GM12878 (cell line): ENCODE results near the gene ATRN. TPM values are rescaled to one million over a fixed set of nuclear protein-coding genes. Genes with fewer than 3 reads are reported as not detected.

Experiments
- ATAC-seq: fragments of 200-7000 bp; cut with Tn5 transposase; 3 replicates; pipeline ENCODE4 v1.9.1; 2020; ENCODE audit warnings: mild to moderate bottlenecking, moderate library complexity
- BruUV-seq: library from RNA; stranded (reverse); fragments of 400-500 nt; replicated peaks from 2 replicates; lab custom pipeline; 2021; lab: Mats Ljungman, UMichigan
- CTCF ChIA-PET: fragments of 300-600 bp; sonication (Branson Sonifier 250); formaldehyde crosslinking; extraction: SDS; loops from one replicate; lab custom pipeline; 2021; ENCODE audit warnings: inconsistent platforms; lab: Yijun Ruan, JAX
- POLR2A ChIA-PET: fragments of 350-600 bp; formaldehyde crosslinking; extraction: SDS; loops from one replicate; lab custom pipeline; 2021; ENCODE audit warnings: inconsistent platforms; lab: Charles Lee
- RAD21 ChIA-PET: fragments of 300-600 bp; sonication (Branson Sonifier 250); formaldehyde crosslinking; loops from one replicate; lab custom pipeline; 2023; ENCODE audit warnings: antibody characterized with exemption; ENCODE audit not compliant: unreplicated experiment; lab: Charles Lee
- SMC1A ChIA-PET: fragments of 300-600 bp; sonication (Branson Sonifier 250); formaldehyde crosslinking; loops from one replicate; lab custom pipeline; 2023; ENCODE audit not compliant: unreplicated experiment, uncharacterized antibody; lab: Charles Lee
- DNase-seq: peaks from one replicate; pipeline ENCODE4 v3.0.0-alpha.2; 2011; ENCODE audit warnings: low read depth, low spot score
- FAIRE-seq: peaks from 3 replicates; lab custom pipeline; 2011; peaks lifted over from hg19 to GRCh38; lab: Jason Lieb, UNC
- H2AFZ ChIP-seq: 2 replicates; pipeline ENCODE4 v1.6.0; 2011; ENCODE audit warnings: low read depth, low read length, control low read depth; ENCODE audit not compliant: control insufficient read depth
- H3K27ac ChIP-seq: 2 replicates; pipeline ENCODE4 v1.5.1; 2011; ENCODE audit warnings: control low read depth; ENCODE audit not compliant: control insufficient read depth, insufficient read depth
- H3K27me3 ChIP-seq, 2 experiments: replicated peaks in 1 of 2; 2 replicates each; pipeline versions ENCODE4 v1.6.0 to v1.6.1; 2011; ENCODE audit warnings: low read length in 1 of 2; ENCODE audit not compliant: control insufficient read depth in 2 of 2, insufficient read depth in 2 of 2
- H3K36me3 ChIP-seq, 2 experiments: 2 replicates each; pipeline ENCODE4 v1.5.1; 2011; ENCODE audit warnings: low read length in 1 of 2; ENCODE audit not compliant: control insufficient read depth in 2 of 2, insufficient read depth in 2 of 2
- H3K4me1 ChIP-seq: 2 replicates; pipeline ENCODE4 v1.6.1; 2011; ENCODE audit warnings: mild to moderate bottlenecking, low read length, moderate library complexity, mixed read lengths; ENCODE audit not compliant: control insufficient read depth, insufficient read depth
- H3K4me2 ChIP-seq: 2 replicates; pipeline ENCODE4 v1.6.0; 2011; ENCODE audit warnings: control low read depth; ENCODE audit not compliant: control insufficient read depth, insufficient read depth
- H3K4me3 ChIP-seq: fragments of 200-600 bp; sonication (generic); 2 replicates; pipeline ENCODE4 v1.5.1; 2016
- H3K79me2 ChIP-seq: 2 replicates; pipeline ENCODE4 v1.6.0; 2011; ENCODE audit warnings: low read length; ENCODE audit not compliant: control insufficient read depth, insufficient read depth
- H3K9ac ChIP-seq: 2 replicates; pipeline ENCODE4 v1.8.0; 2011; ENCODE audit warnings: low read length, control low read depth, mixed read lengths; ENCODE audit not compliant: control insufficient read depth, insufficient read depth
- H3K9me3 ChIP-seq: replicated peaks from 3 replicates; pipeline ENCODE4 v1.5.1; 2011; ENCODE audit warnings: mild to moderate bottlenecking, low read length; ENCODE audit not compliant: control insufficient read depth, insufficient read depth
- H4K20me1 ChIP-seq: 2 replicates; pipeline ENCODE4 v1.6.0; 2011; ENCODE audit not compliant: control insufficient read depth, insufficient read depth
- DPF2 ChIP-seq: fragments of 450-650 bp; IDR thresholded peaks from 2 replicates; pipeline ENCODE4 v1.6.1; 2017; ENCODE audit warnings: mild to moderate bottlenecking
- GATAD2B ChIP-seq: fragments of 450-650 bp; conservative IDR thresholded peaks from 2 replicates; pipeline ENCODE4 v1.6.1; 2017; ENCODE audit warnings: low read depth, mild to moderate bottlenecking, moderate library complexity
- IRF4 ChIP-seq: IDR thresholded peaks from 2 replicates; pipeline ENCODE4 v1.6.1; 2011; ENCODE audit warnings: low read depth, low read length
- MYB ChIP-seq: fragments of 150-350 bp; IDR thresholded peaks from 2 replicates; pipeline ENCODE4 v1.6.1; 2014; ENCODE audit warnings: mild to moderate bottlenecking, low read depth, low read length, borderline replicate concordance
- RAD51 ChIP-seq: fragments of 450-650 bp; IDR thresholded peaks from 2 replicates; pipeline ENCODE4 v1.6.1; 2016; ENCODE audit warnings: moderate library complexity, mild to moderate bottlenecking, inconsistent platforms
- SIN3A ChIP-seq: IDR thresholded peaks from 2 replicates; pipeline ENCODE4 v1.6.1; 2012; ENCODE audit warnings: low read depth, low read length, improper control_type of control experiment
- SKIL ChIP-seq: fragments of 450-650 bp; IDR thresholded peaks from 2 replicates; pipeline ENCODE4 v1.6.1; 2017; ENCODE audit warnings: mild to moderate bottlenecking, low read depth, inconsistent platforms; ENCODE audit not compliant: poor library complexity, severe bottlenecking
- SMAD5 ChIP-seq: IDR thresholded peaks from 2 replicates; pipeline ENCODE4 v1.6.1; 2016; ENCODE audit warnings: antibody characterized with exemption, low read depth
- TAF1 ChIP-seq: IDR thresholded peaks from 2 replicates; pipeline ENCODE4 v1.6.1; 2011; ENCODE audit warnings: mild to moderate bottlenecking, low read depth, low read length, borderline replicate concordance
- YBX1 ChIP-seq: fragments of 450-650 bp; IDR thresholded peaks from 2 replicates; pipeline ENCODE4 v1.6.1; 2016; ENCODE audit warnings: antibody characterized with exemption
- ZBTB33 ChIP-seq: fragments of 450-650 bp; IDR thresholded peaks from 2 replicates; pipeline ENCODE4 v1.6.1; 2017; ENCODE audit warnings: mild to moderate bottlenecking
- ZNF217 ChIP-seq: fragments of 450-650 bp; IDR thresholded peaks from 2 replicates; pipeline ENCODE4 v1.6.1; 2017; ENCODE audit warnings: antibody characterized with exemption, mild to moderate bottlenecking
- WGBS: methylation state at CpG from one replicate; pipeline ENCODE4 v1.1.6; 2016; ENCODE audit warnings: low lambda C conversion rate; ENCODE audit not compliant: insufficient replicate concordance, insufficient coverage; ENCODE audit errors: missing lambda C conversion rate; 5-methylcytosine and 5-hydroxymethylcytosine counted together
- in situ Hi-C: fragments of 300-500 bp; cut with MboI; formaldehyde crosslinking; loops from 9 replicates; pipeline ENCODE4 v1.14.3; 2018; ENCODE audit warnings: mixed read lengths
- intact Hi-C: fragments of 100-400 bp; cut with micrococcal nuclease; formaldehyde crosslinking; loops from one replicate; pipeline ENCODE4 v1.14.2; 2022; ENCODE audit not compliant: unreplicated experiment
- polyA plus RNA-seq, 11 experiments: library from polyadenylated mRNA; depleted of rRNA in 4 of 11; unstranded in 6 of 11; stranded (reverse) in 5 of 11; fragments of >200 nt; fragmentation: Nextera tagmentation in 4 of 11; fragmentation: Illumina TruSeq in 1 of 11; extraction: Ambion mirVana in 4 of 11; extraction: Trizol in 1 of 11; gene quantifications; 1 replicate in 1 of 11; 2 replicates in 10 of 11; pipeline versions ENCODE4 v1.2.1 to v1.2.3, GENCODE V29; 2011 to 2016; ENCODE audit warnings: inconsistent platforms in 2 of 11, missing spikeins in 2 of 11, low read depth in 1 of 11
- total RNA-seq, 4 experiments: library from RNA; depleted of rRNA in 3 of 4; stranded (reverse); fragments of >200 nt in 3 of 4; fragmentation: Illumina TruSeq in 1 of 4; extraction: Trizol in 1 of 4; gene quantifications; 2 replicates each; pipeline versions ENCODE4 v1.2.1 to v1.2.3, GENCODE V29; 2013 to 2021
- TF ChIP-seq, protein P1 (sequence below): fragments of 450-650 bp; IDR thresholded peaks from 2 replicates; pipeline ENCODE4 v1.6.1; 2016; ENCODE audit warnings: mild to moderate bottlenecking
- TF ChIP-seq, protein P2 (sequence below): IDR thresholded peaks from 2 replicates; pipeline ENCODE4 v1.6.1; 2011; ENCODE audit warnings: low read depth, low read length, improper control_type of control experiment, borderline replicate concordance
- TF ChIP-seq, protein P3 (sequence below): fragments of 450-650 bp; IDR thresholded peaks from 2 replicates; pipeline ENCODE4 v1.6.1; 2018; ENCODE audit warnings: mild to moderate bottlenecking, low read depth, moderate library complexity; ENCODE audit not compliant: partially characterized antibody

The ATRN gene
- total and polyA plus RNA-seq, 10 of the 15 experiments (the other 5 are each of a cell fraction or from before 2014, with no cell fraction given) = 0.71 to 11.6 (median 6.9) TPM

- TF ChIP-seq IRF4 = no peak
- TF ChIP-seq, protein P1, sequence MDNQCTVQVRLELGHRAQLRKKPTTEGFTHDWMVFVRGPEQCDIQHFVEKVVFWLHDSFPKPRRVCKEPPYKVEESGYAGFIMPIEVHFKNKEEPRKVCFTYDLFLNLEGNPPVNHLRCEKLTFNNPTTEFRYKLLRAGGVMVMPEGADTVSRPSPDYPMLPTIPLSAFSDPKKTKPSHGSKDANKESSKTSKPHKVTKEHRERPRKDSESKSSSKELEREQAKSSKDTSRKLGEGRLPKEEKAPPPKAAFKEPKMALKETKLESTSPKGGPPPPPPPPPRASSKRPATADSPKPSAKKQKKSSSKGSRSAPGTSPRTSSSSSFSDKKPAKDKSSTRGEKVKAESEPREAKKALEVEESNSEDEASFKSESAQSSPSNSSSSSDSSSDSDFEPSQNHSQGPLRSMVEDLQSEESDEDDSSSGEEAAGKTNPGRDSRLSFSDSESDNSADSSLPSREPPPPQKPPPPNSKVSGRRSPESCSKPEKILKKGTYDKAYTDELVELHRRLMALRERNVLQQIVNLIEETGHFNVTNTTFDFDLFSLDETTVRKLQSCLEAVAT = no peak
- TF ChIP-seq, protein P2, sequence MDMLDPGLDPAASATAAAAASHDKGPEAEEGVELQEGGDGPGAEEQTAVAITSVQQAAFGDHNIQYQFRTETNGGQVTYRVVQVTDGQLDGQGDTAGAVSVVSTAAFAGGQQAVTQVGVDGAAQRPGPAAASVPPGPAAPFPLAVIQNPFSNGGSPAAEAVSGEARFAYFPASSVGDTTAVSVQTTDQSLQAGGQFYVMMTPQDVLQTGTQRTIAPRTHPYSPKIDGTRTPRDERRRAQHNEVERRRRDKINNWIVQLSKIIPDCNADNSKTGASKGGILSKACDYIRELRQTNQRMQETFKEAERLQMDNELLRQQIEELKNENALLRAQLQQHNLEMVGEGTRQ = no peak
- TF ChIP-seq SIN3A = no peak
- TF ChIP-seq ZNF217 = no peak
- TF ChIP-seq DPF2 = no peak
These were observed 124.7 kb downstream of the ATRN start (continued) for GRCh38 chr20:3595541-3595940.

GRCh38 chr20:3603108-3603507, 132.3 kb downstream of the ATRN start:
- CTCF ChIA-PET = no interaction called here
- no peaks in the 10 kb centered on the region for H4K20me1 ChIP-seq
- BruUV-seq = no TSS peak
- H3K4me2 ChIP-seq = no peak overlapping the region
- intact Hi-C loops = no loop called here
- peaks cover 0 to 10% of the 10 kb centered on the region in 2 experiments; a peak in 2 of 4 replicates for H3K36me3 ChIP-seq
- SMC1A ChIA-PET = no interaction called here
- H3K9ac ChIP-seq = no peak overlapping the region
- H3K79me2 ChIP-seq = no peaks in the 10 kb centered on the region
- FAIRE-seq = no peak
- no peaks in the 10 kb centered on the region for H3K27me3 ChIP-seq
- H3K9me3 ChIP-seq = no peaks in the 10 kb centered on the region
- H3K4me3 ChIP-seq = no peak overlapping the region
- ATAC-seq = no peak
- POLR2A ChIA-PET = no interaction called here
- WGBS = 97% methylated on average over 2 of the region's 2 CpGs
- no peak overlapping the region for H3K27ac ChIP-seq
- H3K4me1 ChIP-seq = no peaks in the 10 kb centered on the region
- in situ Hi-C loops = no loop called here
- RAD21 ChIA-PET = no interaction called here
- no peak for DNase-seq
- H2AFZ ChIP-seq = no peak overlapping the region
- TF ChIP-seq YBX1 (no peak), SKIL (no peak), ZBTB33 (no peak), RAD51 (no peak), SMAD5 (no peak), GATAD2B (no peak), MYB (no peak), TAF1 (no peak)
- TF ChIP-seq, protein P3, sequence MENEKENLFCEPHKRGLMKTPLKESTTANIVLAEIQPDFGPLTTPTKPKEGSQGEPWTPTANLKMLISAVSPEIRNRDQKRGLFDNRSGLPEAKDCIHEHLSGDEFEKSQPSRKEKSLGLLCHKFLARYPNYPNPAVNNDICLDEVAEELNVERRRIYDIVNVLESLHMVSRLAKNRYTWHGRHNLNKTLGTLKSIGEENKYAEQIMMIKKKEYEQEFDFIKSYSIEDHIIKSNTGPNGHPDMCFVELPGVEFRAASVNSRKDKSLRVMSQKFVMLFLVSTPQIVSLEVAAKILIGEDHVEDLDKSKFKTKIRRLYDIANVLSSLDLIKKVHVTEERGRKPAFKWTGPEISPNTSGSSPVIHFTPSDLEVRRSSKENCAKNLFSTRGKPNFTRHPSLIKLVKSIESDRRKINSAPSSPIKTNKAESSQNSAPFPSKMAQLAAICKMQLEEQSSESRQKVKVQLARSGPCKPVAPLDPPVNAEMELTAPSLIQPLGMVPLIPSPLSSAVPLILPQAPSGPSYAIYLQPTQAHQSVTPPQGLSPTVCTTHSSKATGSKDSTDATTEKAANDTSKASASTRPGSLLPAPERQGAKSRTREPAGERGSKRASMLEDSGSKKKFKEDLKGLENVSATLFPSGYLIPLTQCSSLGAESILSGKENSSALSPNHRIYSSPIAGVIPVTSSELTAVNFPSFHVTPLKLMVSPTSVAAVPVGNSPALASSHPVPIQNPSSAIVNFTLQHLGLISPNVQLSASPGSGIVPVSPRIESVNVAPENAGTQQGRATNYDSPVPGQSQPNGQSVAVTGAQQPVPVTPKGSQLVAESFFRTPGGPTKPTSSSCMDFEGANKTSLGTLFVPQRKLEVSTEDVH = no peak
